Keratinocyte (primary cell): ENCODE data around the gene SRSF8.

Experiments
- EZH2 ChIP-seq: IDR thresholded peaks from one replicate; pipeline ENCODE4 v1.6.1; 2012; ENCODE audit warnings: inconsistent platforms, mild to moderate bottlenecking, low read length, moderate library complexity
- TF ChIP-seq, protein P1 (sequence below), 3 experiments: IDR thresholded peaks in 1 of 3; conservative IDR thresholded peaks in 1 of 3; optimal IDR thresholded peaks in 1 of 3; 2 replicates in 2 of 3; 3 replicates in 1 of 3; pipeline versions ENCODE3 to v1.5.1; 2011; ENCODE audit warnings: low read length in 3 of 3, mild to moderate bottlenecking in 3 of 3, moderate library complexity in 2 of 3, control low read depth in 1 of 3, inconsistent platforms in 1 of 3; ENCODE audit not compliant: insufficient read depth in 2 of 3; ENCODE audit errors: extremely low read depth in 1 of 3

DNA sequence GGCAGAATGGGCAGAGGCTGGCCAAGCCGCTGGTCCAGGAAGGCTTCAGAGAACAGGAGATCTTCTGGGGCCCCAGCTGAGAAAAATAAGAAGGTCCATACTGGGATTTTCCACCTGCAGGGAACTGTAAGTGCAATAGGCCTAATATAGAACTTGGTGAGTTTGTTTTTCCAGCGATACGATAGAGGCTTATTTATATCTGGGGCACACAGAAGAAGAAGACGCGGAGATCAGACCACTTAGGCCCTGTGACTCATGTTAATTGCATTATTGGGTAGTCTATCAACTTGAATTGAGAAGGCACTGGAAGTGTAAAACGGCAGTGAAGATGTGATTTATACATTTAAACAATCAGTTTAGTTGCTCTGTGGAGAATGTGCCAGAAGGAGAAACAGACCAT lies 7.7 kb upstream of the SRSF8 start:
- TF ChIP-seq, protein P1, sequence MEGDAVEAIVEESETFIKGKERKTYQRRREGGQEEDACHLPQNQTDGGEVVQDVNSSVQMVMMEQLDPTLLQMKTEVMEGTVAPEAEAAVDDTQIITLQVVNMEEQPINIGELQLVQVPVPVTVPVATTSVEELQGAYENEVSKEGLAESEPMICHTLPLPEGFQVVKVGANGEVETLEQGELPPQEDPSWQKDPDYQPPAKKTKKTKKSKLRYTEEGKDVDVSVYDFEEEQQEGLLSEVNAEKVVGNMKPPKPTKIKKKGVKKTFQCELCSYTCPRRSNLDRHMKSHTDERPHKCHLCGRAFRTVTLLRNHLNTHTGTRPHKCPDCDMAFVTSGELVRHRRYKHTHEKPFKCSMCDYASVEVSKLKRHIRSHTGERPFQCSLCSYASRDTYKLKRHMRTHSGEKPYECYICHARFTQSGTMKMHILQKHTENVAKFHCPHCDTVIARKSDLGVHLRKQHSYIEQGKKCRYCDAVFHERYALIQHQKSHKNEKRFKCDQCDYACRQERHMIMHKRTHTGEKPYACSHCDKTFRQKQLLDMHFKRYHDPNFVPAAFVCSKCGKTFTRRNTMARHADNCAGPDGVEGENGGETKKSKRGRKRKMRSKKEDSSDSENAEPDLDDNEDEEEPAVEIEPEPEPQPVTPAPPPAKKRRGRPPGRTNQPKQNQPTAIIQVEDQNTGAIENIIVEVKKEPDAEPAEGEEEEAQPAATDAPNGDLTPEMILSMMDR (optimal IDR thresholded peaks at IDR 0.05 in 1 of 3, IDR thresholded peaks at IDR 0.05 in 1 of 3, conservative IDR thresholded peaks at IDR 0.05 in 1 of 3; ENCODE audit: extremely low read depth in 1 of 3, insufficient read depth in 2 of 3, low read length in 3 of 3): no peak
- TF ChIP-seq EZH2: no peak
